Fibroblast of skin of right biceps (primary cell): ENCODE data around the gene KLF16.

Experiments
- DNase-seq: peaks from one replicate; pipeline ENCODE4 v3.0.0-alpha.2; 2013

The KLF16 gene

DNA sequence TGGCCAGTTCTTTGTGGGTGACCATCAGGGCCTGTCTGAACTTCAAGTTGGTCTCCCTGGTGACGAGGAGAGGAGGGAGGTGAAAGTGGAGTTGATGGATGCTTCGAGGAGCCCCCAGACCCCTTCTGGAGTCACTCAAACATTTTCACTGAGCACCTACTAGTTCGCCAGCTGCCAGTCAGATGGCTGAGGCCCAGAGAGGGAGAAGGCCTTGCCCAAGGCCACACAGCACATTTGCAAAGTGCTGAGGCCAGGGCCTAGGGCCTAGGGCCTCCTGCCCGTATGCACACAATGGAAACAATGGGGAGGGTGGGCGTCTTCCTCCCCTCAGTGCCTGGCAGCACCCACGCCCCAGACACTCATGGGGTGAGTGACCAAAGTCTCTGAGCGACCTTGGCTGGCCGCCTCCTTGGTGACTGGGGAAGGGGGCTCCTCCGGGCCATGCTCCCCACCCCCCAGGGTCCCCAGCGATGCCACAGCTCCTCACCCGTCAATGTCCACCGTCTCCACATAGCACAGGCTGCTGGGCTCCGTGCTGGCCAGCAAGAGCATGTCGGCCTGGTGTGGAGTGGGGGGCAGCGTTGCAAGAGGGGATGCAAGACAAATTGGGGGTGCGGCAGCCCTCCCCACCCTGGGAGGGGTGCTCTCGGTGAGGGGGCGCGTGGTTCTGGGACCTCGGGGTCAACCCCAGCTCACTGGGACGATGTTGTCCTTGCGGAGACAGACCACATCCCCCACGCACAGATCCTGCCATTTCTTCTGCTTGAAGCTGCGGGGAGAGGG is 57.8 kb downstream of the KLF16 start:
- DNase-seq = no peak

DNA sequence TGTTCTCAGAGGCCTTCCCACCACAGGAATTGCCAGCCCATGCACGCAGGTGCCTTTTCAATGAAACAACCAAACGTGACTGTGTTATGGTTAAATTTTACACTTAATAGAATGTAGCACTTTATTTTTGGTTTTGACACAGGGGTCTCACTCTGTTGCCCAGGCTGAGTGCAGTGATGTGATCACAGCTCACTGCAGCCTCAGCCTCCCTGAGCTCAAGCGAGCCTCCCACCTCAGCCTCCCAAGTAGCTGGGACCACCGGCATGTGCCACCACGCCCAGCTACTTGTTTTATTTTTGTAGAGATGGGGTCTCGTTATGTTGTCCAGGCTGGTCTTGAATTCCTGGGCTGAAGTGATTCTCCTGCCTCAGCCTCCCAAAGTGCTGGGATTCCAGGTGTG is 58.5 kb downstream of the KLF16 start:
- no peak for DNase-seq
